NCI-H1048 (cell line): Measurements from ENCODE around the gene SENP8.
A peak's percentile ranks its signal among the peaks of the same experiment; 100 is the strongest.
"Not testable (repeated sequence)": the region's sequence is repeated elsewhere in the genome, so short reads cannot be mapped to it uniquely, and the experiment has no call there.

Experiments
- DNase-seq: peaks from one replicate; lab custom pipeline; 2025; lab: John Stamatoyannopoulos, UW

SENP8 gene

GRCh38 chr15:72155635-72156616, 37.7 kb downstream of the SENP8 start:
- peak; percentile 40 for DNase-seq

- no peak for DNase-seq
Observed at GRCh38 chr15:72156928-72157327, 38.7 kb downstream of the SENP8 start.

GRCh38 chr15:72160696-72161245, 42.6 kb downstream of the SENP8 start:
- no peak for DNase-seq

- DNase-seq = no peak
Observed at GRCh38 chr15:72161361-72162132, 43.3 kb downstream of the SENP8 start.

GRCh38 chr15:72162569-72162968, 44.4 kb downstream of the SENP8 start:
- no peak for DNase-seq

- DNase-seq = no peak
Observed at GRCh38 chr15:72163719-72164118, 45.5 kb downstream of the SENP8 start.

GRCh38 chr15:72166716-72167417, 48.7 kb downstream of the SENP8 start:
- no peak for DNase-seq

GRCh38 chr15:72167445-72167844, 49.2 kb downstream of the SENP8 start:
- no peak for DNase-seq

- no peak for DNase-seq
Observed at GRCh38 chr15:72168131-72168807, 50.1 kb downstream of the SENP8 start.

GRCh38 chr15:72168808-72169190, 50.6 kb downstream of the SENP8 start:
- no peak for DNase-seq

GRCh38 chr15:72169236-72169920, 51.2 kb downstream of the SENP8 start:
- no peak for DNase-seq

- no peak for DNase-seq
Observed at GRCh38 chr15:72169921-72170611, 51.9 kb downstream of the SENP8 start.

GRCh38 chr15:72170691-72171090, 52.5 kb downstream of the SENP8 start:
- DNase-seq = no peak

GRCh38 chr15:72171978-72172377, 53.8 kb downstream of the SENP8 start:
- DNase-seq = not testable (repeated sequence)

- DNase-seq = no peak
Observed at GRCh38 chr15:72172796-72173195, 54.6 kb downstream of the SENP8 start.

- DNase-seq = no peak
Observed at GRCh38 chr15:72173401-72173800, 55.2 kb downstream of the SENP8 start.

GRCh38 chr15:72173864-72174550, 55.8 kb downstream of the SENP8 start:
- DNase-seq = no peak

GRCh38 chr15:72174551-72175165, 56.5 kb downstream of the SENP8 start:
- DNase-seq = no peak
